B cell (primary cell): ENCODE data around the gene ABCA6. TPM values are rescaled to one million over a fixed set of nuclear protein-coding genes. Genes with fewer than 3 reads are reported as not detected.

Experiments used
- ATAC-seq: fragments of 200-7000 bp; cut with Tn5 transposase; one replicate; pipeline ENCODE4 v1.10.0; 2021; ENCODE audit warnings: low read depth, mild to moderate bottlenecking, moderate number of reproducible peaks, moderate library complexity
- CTCF ChIA-PET: fragments of 350-600 bp; sonication (Branson Sonifier 250); formaldehyde crosslinking; loops from one replicate; lab custom pipeline; 2021; ENCODE audit warnings: antibody characterized with exemption, inconsistent platforms; lab: Charles Lee
- POLR2A ChIA-PET: fragments of 350-600 bp; sonication (Branson Sonifier 250); formaldehyde crosslinking; loops from one replicate; lab custom pipeline; 2021; ENCODE audit warnings: antibody characterized with exemption; lab: Charles Lee
- DNase-seq: peaks from one replicate; pipeline ENCODE4 v3.0.0; 2013
- H2AFZ ChIP-seq: 2 replicates; pipeline ENCODE4 v1.6.1; 2012; ENCODE audit warnings: mild to moderate bottlenecking, low read depth, low read length; ENCODE audit not compliant: insufficient read depth, poor library complexity, severe bottlenecking
- H3K27ac ChIP-seq, 2 donors: 1 replicate in 1 of 2; 2 replicates in 1 of 2; pipeline ENCODE4 v1.5.1; 2012 to 2013; ENCODE audit warnings: low read length in 2 of 2, mild to moderate bottlenecking in 2 of 2, moderate library complexity in 1 of 2
- H3K27me3 ChIP-seq, 4 experiments: fragments of 200-600 bp in 1 of 4; sonication (generic) in 1 of 4; replicated peaks in 1 of 4; 1 replicate in 2 of 4; 2 replicates in 2 of 4; pipeline versions ENCODE4 v1.6.1 to v1.7.0; 2013 to 2016; ENCODE audit warnings: low read length in 3 of 4, mild to moderate bottlenecking in 2 of 4, mixed read lengths in 1 of 4, moderate library complexity in 1 of 4; ENCODE audit not compliant: insufficient read depth in 4 of 4, control insufficient read depth in 3 of 4; ENCODE audit errors: control extremely low read depth in 1 of 4
- H3K36me3 ChIP-seq, 2 experiments: replicated peaks in 1 of 2; 1 replicate in 1 of 2; 2 replicates in 1 of 2; pipeline versions ENCODE4 v1.6.1 to v1.7.1; 2013; ENCODE audit warnings: low read length in 1 of 2; ENCODE audit not compliant: insufficient read depth in 2 of 2, control insufficient read depth in 1 of 2; ENCODE audit errors: control extremely low read depth in 1 of 2, extremely low read depth in 1 of 2
- H3K4me1 ChIP-seq, 2 donors: fragments of 200-600 bp in 1 of 2; sonication (generic) in 1 of 2; 1 replicate in 1 of 2; 2 replicates in 1 of 2; pipeline versions ENCODE4 v1.5.1 to v1.6.1; 2013 to 2017; ENCODE audit warnings: low read length in 2 of 2; ENCODE audit not compliant: control insufficient read depth in 2 of 2, insufficient read depth in 2 of 2
- H3K4me2 ChIP-seq: replicated peaks from 2 replicates; pipeline ENCODE3; 2012; ENCODE audit warnings: mild to moderate bottlenecking, low read depth, low read length; ENCODE audit not compliant: poor library complexity, severe bottlenecking
- H3K4me3 ChIP-seq, 5 experiments: fragments of 200-600 bp in 1 of 5; sonication (generic) in 1 of 5; 1 replicate in 3 of 5; 2 replicates in 2 of 5; pipeline versions ENCODE4 v1.5.1 to v1.7.0; 2011 to 2016; ENCODE audit warnings: low read length in 4 of 5, mild to moderate bottlenecking in 4 of 5, low read depth in 2 of 5, control low read depth in 1 of 5, moderate library complexity in 1 of 5; ENCODE audit not compliant: insufficient read depth in 1 of 5; ENCODE audit errors: control extremely low read depth in 1 of 5, extremely low read depth in 1 of 5
- H3K79me2 ChIP-seq: fragments of 200-600 bp; sonication (generic); one replicate; pipeline ENCODE4 v1.6.0; 2016; ENCODE audit warnings: low read length; ENCODE audit not compliant: control insufficient read depth, insufficient read depth
- H3K9ac ChIP-seq: fragments of 200-600 bp; sonication (generic); 2 replicates; pipeline ENCODE4 v1.6.1; 2017; ENCODE audit warnings: mild to moderate bottlenecking, low read length, moderate library complexity
- H3K9me3 ChIP-seq, 3 donors: one replicate each; pipeline versions ENCODE4 v1.6.1 to v1.7.1; 2013; ENCODE audit warnings: low read length in 2 of 3; ENCODE audit not compliant: control insufficient read depth in 2 of 3, insufficient read depth in 1 of 3; ENCODE audit errors: control extremely low read depth in 1 of 3
- H4K20me1 ChIP-seq: 2 replicates; pipeline ENCODE4 v1.6.0; 2012; ENCODE audit warnings: mild to moderate bottlenecking, low read length; ENCODE audit not compliant: insufficient read depth, control insufficient read depth, poor library complexity, severe bottlenecking
- H3K27ac Mint-ChIP-seq: one replicate; pipeline ENCODE4 v1.8.0; 2021; ENCODE audit warnings: mixed read lengths
- H3K27me3 Mint-ChIP-seq: one replicate; pipeline ENCODE4 v1.8.0; 2021; ENCODE audit warnings: mixed read lengths
- H3K4me1 Mint-ChIP-seq: one replicate; pipeline ENCODE4 v1.8.0; 2021; ENCODE audit warnings: mixed read lengths
- H3K4me3 Mint-ChIP-seq: one replicate; pipeline ENCODE4 v1.8.0; 2021; ENCODE audit warnings: mixed read lengths
- H3K9me3 Mint-ChIP-seq: one replicate; pipeline ENCODE4 v1.8.0; 2022; ENCODE audit warnings: mixed read lengths; ENCODE audit not compliant: insufficient read depth
- CTCF ChIP-seq: fragments of 200-600 bp; IDR thresholded peaks from one replicate; pipeline ENCODE4 v1.8.0; 2022; ENCODE audit warnings: antibody characterized with exemption, mild to moderate bottlenecking
- EZH2 ChIP-seq: IDR thresholded peaks from 2 replicates; pipeline ENCODE4 v1.6.1; 2012; ENCODE audit warnings: borderline replicate concordance, low read depth, mild to moderate bottlenecking, moderate library complexity, low read length; ENCODE audit not compliant: insufficient read depth, poor library complexity, severe bottlenecking
- WGBS: methylation state at CpG from one replicate; pipeline ENCODE4 v1.1.5; 2013; ENCODE audit warnings: missing lambda C conversion rate; ENCODE audit not compliant: insufficient coverage; 5-methylcytosine and 5-hydroxymethylcytosine counted together
- intact Hi-C: fragments of 100-400 bp; cut with micrococcal nuclease; formaldehyde crosslinking; loops from one replicate; pipeline ENCODE4 v1.10.0; 2022
- polyA plus RNA-seq: library from polyadenylated mRNA; depleted of rRNA; stranded (reverse); fragments of >200 nt; gene quantifications from 2 replicates; pipeline ENCODE4 v1.2.3, GENCODE V29; 2012
- total RNA-seq, 2 donors: library from RNA; stranded (reverse); fragments of 120-200 nt in 1 of 2; gene quantifications; 1 replicate in 1 of 2; 2 replicates in 1 of 2; pipeline versions ENCODE4 v1.2.3 to v1.2.4, GENCODE V29; 2013 to 2022

ABCA6 gene
- total and polyA plus RNA-seq, 2 donors (not counting 1 experiment from before 2014, with no cell fraction given): 0.18 to 1.4 TPM

DNA sequence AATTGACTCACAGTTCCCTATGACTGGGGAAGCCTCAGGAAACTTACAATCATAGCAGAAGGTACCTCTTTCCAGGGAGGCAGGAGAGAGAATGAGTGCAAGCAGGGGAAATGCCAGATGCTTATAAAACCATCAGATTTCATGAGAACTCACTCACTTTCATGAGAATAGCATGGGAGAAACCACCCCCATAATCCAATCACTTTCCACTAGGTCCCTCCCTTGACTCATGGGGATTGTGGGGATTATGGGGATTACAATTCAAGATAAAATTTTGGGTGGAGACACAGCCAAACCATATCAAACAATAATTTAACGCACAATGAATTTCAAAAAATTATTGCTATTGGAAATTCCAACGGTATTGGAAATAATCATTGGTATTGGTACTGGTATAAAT lies 96.0 kb downstream of the ABCA6 start:
- H3K9ac ChIP-seq: no peak overlapping the region
- Mint-ChIP-seq H3K27me3 (no peaks in the 10 kb centered on the region), H3K27ac (no peak overlapping the region), H3K4me3 (no peak overlapping the region), H3K4me1 (no peaks in the 10 kb centered on the region), H3K9me3 (no peaks in the 10 kb centered on the region)
- H3K79me2 ChIP-seq: no peaks in the 10 kb centered on the region
- WGBS: no CpG with 5 or more reads among the region's 2 CpGs
- ChIA-PET CTCF (no interaction called here), POLR2A (no interaction called here)
- H3K9me3 ChIP-seq: no peaks in the 10 kb centered on the region
- H3K4me1 ChIP-seq: no peaks in the 10 kb centered on the region
- no peaks in the 10 kb centered on the region for H3K27me3 ChIP-seq
- no peak for ATAC-seq
- H2AFZ ChIP-seq: no peak overlapping the region
- no peaks in the 10 kb centered on the region for H4K20me1 ChIP-seq
- H3K4me3 ChIP-seq: no peak overlapping the region
- no peak overlapping the region for H3K27ac ChIP-seq
- DNase-seq: no peak
- no peaks in the 10 kb centered on the region for H3K36me3 ChIP-seq
- H3K4me2 ChIP-seq: no peak overlapping the region
- TF ChIP-seq CTCF (no peak), EZH2 (no peak)
- intact Hi-C loops: no loop called here

GRCh38 chr17:69044371-69044770 lies 97.3 kb downstream of the ABCA6 start:
- POLR2A ChIA-PET: no interaction called here

More at GRCh38 chr17:69044371-69044770, 97.3 kb downstream of the ABCA6 start:
- CTCF ChIA-PET: interaction anchor here (1.4 kb wide), 1 partner anchor 8 kb away, joined by 3 read pairs; no protein-coding TSS in a partner anchor
- no peaks in the 10 kb centered on the region for H4K20me1 ChIP-seq
- TF ChIP-seq EZH2 (no peak), CTCF (no peak)
- Mint-ChIP-seq H3K4me1 (no peaks in the 10 kb centered on the region), H3K27ac (no peak overlapping the region), H3K4me3 (no peak overlapping the region), H3K27me3 (no peaks in the 10 kb centered on the region), H3K9me3 (no peaks in the 10 kb centered on the region)
- H3K4me3 ChIP-seq: no peak overlapping the region
- WGBS: no CpG with 5 or more reads among the region's 2 CpGs
- H3K4me1 ChIP-seq: no peaks in the 10 kb centered on the region
- DNase-seq (no peak), ATAC-seq (no peak)
- H3K36me3 ChIP-seq: no peaks in the 10 kb centered on the region
- no peak overlapping the region for H3K4me2 ChIP-seq
- H3K27me3 ChIP-seq: no peaks in the 10 kb centered on the region
- H3K27ac ChIP-seq: no peak overlapping the region
- H3K9me3 ChIP-seq: no peaks in the 10 kb centered on the region
- intact Hi-C loops: no loop called here
- no peak overlapping the region for H3K9ac ChIP-seq
- no peak overlapping the region for H2AFZ ChIP-seq
- H3K79me2 ChIP-seq: no peaks in the 10 kb centered on the region
